A549 (cell line): ENCODE measurements around the gene PPIP5K1.
"Not testable (repeated sequence)": the region's sequence is repeated elsewhere in the genome, so short reads cannot be mapped to it uniquely, and the experiment has no call there.

Experiments
- CTCF ChIP-seq: fragments of >200 bp; sonication (Bioruptor Twin); formaldehyde crosslinking; IDR thresholded peaks from 3 replicates; pipeline ENCODE4 v1.5.1; 2016
- HOXB13 ChIP-seq: fragments of 250-450 bp; sonication (Bioruptor Pico); IDR thresholded peaks from 2 replicates; pipeline ENCODE4 v1.5.0; 2020; ENCODE audit warnings: low read depth, mild to moderate bottlenecking, moderate library complexity
- PBX3 ChIP-seq: IDR thresholded peaks from 2 replicates; pipeline ENCODE4 v1.6.1; 2012
- POLR2A ChIP-seq: IDR thresholded peaks from 2 replicates; pipeline ENCODE4 v1.6.1; 2012; ENCODE audit warnings: mild to moderate bottlenecking, low read length

- TF ChIP-seq CTCF; POLR2A; HOXB13 (CRISPR knock-in tag); PBX3: not testable (repeated sequence)
Measured at GRCh38 chr15:43599131-43599530, 9.1 kb upstream of the PPIP5K1 start.
